Left hindlimb (tissue), 1 donor: ENCODE measurements around the gene TMC8.

Experiments
- DNase-seq: peaks from one replicate; pipeline ENCODE4 v3.0.0-alpha.2; 2018

Gene TMC8

GRCh38 chr17:78183916-78184315 lies 53.3 kb downstream of the TMC8 start:
- DNase-seq = no peak

- no peak for DNase-seq
These were observed 53.8 kb downstream of the TMC8 start for GRCh38 chr17:78184351-78184750.

GRCh38 chr17:78184868-78185267 lies 54.3 kb downstream of the TMC8 start:
- no peak for DNase-seq

- DNase-seq = peak; percentile 69
These were observed 55.6 kb downstream of the TMC8 start for GRCh38 chr17:78185981-78186691.

GRCh38 chr17:78186692-78187595 lies 56.4 kb downstream of the TMC8 start, which contains the start of the genes AFMID and TK1:
TSS of gene AFMID (plus strand) at chr17:78187362. CDS start at chr17:78187371, 9 bp downstream.
TSS of gene TK1 (minus strand) at chr17:78187052. CDS start at chr17:78186994, 58 bp downstream.
- peak; percentile 99 for DNase-seq
